ENCODE results near the gene FBXO21. TPM values are rescaled to one million over a fixed set of nuclear protein-coding genes. Genes with fewer than 3 reads are reported as not detected.
A peak's percentile ranks its signal among the peaks of the same experiment; 100 is the strongest.
"Not testable (repeated sequence)": the region's sequence is repeated elsewhere in the genome, so short reads cannot be mapped to it uniquely, and the experiment has no call there.

The FBXO21 gene
- total and polyA plus RNA-seq, 8 donors = 9.0 to 42.4 (median 24.8) TPM

DNA sequence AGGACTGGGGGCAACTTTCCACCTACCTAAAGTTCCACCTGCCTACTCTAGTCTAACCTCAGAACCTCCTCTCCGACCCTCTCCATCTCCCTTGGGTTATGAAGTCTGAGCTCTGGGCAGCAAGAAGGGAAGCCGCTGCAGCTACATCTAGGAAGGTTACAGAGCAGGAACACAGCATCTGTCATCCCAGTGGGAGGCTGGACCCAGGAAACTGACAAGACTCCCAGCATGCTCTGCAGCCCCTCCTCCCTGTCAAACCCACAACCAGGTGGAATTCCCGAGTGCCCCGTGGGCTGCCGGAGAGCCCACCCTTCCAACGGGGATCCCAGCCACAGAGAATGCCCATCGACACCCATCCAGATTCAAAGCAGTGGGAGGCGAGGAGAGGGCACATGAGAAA lies 93.1 kb downstream of the FBXO21 start:
- intact Hi-C loops (cut with DNase I) = no loop called here
- Histone ChIP-seq H3K36me3 (no peaks in the 10 kb centered on the region), H3K4me1 (peaks cover 19 to 44% (median 20%) of the 10 kb centered on the region in 3 donors), H3K9me3 (no peaks in the 10 kb centered on the region), H3K27ac (peak overlapping the region in 3 of 4 donors; percentile 6 to 95 (median 72)), H3K27me3 (no peaks in the 10 kb centered on the region), H3K4me3 (peak overlapping the region in 2 of 4 donors; percentile 90 to 91)
- DNase-seq (peak in 2 of 6 donors; percentile 41 to 53), FAIRE-seq (no peak), ATAC-seq (peak in 3 of 4 donors; percentile 28 to 42 (median 39))
- TF ChIP-seq, protein P1, sequence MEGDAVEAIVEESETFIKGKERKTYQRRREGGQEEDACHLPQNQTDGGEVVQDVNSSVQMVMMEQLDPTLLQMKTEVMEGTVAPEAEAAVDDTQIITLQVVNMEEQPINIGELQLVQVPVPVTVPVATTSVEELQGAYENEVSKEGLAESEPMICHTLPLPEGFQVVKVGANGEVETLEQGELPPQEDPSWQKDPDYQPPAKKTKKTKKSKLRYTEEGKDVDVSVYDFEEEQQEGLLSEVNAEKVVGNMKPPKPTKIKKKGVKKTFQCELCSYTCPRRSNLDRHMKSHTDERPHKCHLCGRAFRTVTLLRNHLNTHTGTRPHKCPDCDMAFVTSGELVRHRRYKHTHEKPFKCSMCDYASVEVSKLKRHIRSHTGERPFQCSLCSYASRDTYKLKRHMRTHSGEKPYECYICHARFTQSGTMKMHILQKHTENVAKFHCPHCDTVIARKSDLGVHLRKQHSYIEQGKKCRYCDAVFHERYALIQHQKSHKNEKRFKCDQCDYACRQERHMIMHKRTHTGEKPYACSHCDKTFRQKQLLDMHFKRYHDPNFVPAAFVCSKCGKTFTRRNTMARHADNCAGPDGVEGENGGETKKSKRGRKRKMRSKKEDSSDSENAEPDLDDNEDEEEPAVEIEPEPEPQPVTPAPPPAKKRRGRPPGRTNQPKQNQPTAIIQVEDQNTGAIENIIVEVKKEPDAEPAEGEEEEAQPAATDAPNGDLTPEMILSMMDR (IDR thresholded peaks at IDR 0.05) = no peak
- 9 to 18% methylated on average over 8 of the region's 8 CpGs for WGBS, 2 donors

DNA sequence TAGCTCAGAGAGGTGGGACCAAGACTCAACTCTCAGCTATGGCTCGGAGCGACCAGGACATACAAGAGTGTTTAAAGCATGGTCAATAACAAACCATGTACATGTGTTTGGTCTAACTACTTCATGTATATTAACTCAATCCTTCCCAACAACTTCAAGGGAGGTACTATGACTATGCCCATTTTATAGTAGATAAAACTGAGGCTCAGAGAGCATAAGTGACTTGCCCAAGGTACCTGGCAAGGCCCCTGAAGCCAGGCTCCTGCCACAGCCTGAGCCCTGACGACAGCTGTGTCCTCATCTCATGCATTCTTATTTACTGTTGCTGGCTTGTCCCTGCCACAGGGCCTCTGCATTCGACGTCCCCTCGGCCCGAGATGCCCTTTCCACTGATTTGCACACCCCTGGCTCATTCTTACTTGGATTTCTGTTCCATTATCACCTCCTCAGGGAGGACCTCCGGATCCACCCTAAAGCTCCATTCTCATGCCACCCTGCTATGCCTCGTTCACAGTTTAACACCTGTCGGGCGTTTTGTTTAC lies 93.7 kb downstream of the FBXO21 start:
- 21 to 29% methylated on average over 11 of the region's 11 CpGs for WGBS, 2 donors
- Histone ChIP-seq H3K36me3 (no peaks in the 10 kb centered on the region), H3K9me3 (no peaks in the 10 kb centered on the region), H3K27me3 (no peaks in the 10 kb centered on the region), H3K4me1 (peaks cover 24 to 50% (median 26%) of the 10 kb centered on the region in 3 donors), H3K27ac (peak overlapping the region; percentile 6 to 95 (median 50)), H3K4me3 (peak overlapping the region in 2 of 4 donors; percentile 90 to 91)
- TF ChIP-seq, protein P1 (IDR thresholded peaks at IDR 0.05) = no peak
- peak in 1 of 6 donors; percentile 50 for DNase-seq
- no peak for FAIRE-seq
- ATAC-seq = no peak
- intact Hi-C loops (cut with DNase I) = no loop called here

DNA sequence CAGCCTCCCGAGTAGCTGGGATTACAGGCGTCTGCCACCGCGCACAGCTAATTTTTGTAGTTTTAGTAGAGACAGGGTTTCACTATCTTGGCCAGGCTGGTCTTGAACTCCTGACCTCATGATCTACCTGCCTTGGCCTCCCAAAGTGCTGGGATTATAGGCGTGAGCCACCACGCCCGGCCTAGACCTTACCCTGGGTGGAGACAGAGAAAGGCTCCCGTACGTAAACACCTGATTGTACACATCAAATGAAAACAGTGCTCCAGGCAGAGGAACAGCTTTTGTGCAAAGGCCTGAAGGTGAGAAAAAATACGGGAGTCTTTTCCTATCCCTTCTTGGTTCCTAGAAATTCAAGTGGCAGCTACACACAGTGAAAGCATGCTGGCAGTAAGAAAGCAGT lies 95.1 kb downstream of the FBXO21 start:
- H3K36me3 ChIP-seq; ATAC-seq; H3K4me3 ChIP-seq; H3K27me3 ChIP-seq; intact Hi-C loops (cut with DNase I); H3K9me3 ChIP-seq; FAIRE-seq: not testable (repeated sequence)
- DNase-seq = peak in 1 of 6 donors; percentile 14
- Histone ChIP-seq H3K27ac (peak overlapping the region in 3 of 4 donors; percentile 13 to 95 (median 72)), H3K4me1 (peaks cover 35 to 60% (median 38%) of the 10 kb centered on the region in 3 donors)
- WGBS, 2 donors = 86 to 87% methylated on average over 10 of the region's 10 CpGs

GRCh38 chr12:117093918-117094630 lies 96.2 kb downstream of the FBXO21 start:
- H3K9me3 ChIP-seq = no peaks in the 10 kb centered on the region
- WGBS, 2 donors = 33 to 36% methylated on average over 18 of the region's 18 CpGs
- no peaks in the 10 kb centered on the region for H3K27me3 ChIP-seq
- no peak overlapping the region for H3K4me3 ChIP-seq
- no peaks in the 10 kb centered on the region for H3K36me3 ChIP-seq
- peaks cover 41 to 58% (median 46%) of the 10 kb centered on the region in 3 donors for H3K4me1 ChIP-seq
- ATAC-seq (no peak), FAIRE-seq (no peak), DNase-seq (peak in 1 of 6 donors; percentile 42)
- TF ChIP-seq, protein P1 (IDR thresholded peaks at IDR 0.05) = no peak
- intact Hi-C loops (cut with DNase I) = no loop called here
- H3K27ac ChIP-seq = peak overlapping the region; percentile 7 to 96 (median 52)

DNA sequence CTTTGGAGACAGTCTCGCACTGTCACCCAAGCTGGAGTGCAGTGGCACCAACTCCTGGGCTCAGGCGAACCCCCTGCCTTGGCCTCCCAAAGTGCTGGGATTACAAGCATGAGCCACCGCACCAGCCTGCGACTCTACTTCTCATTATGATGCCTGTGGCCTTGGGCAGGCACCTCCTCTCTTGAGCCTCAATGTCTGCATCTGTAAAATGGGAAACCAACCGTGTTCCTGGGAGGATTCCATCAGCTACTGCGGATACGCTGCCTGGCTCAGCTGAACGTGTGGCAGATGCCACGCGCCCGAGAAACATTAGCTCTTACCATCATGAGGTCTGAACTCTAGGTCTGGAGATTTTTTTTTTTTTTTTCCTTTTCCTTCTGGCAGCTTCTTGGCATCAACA lies 96.8 kb downstream of the FBXO21 start:
- no peak for FAIRE-seq

More for the DNA sequence above, 96.8 kb downstream of the FBXO21 start:
- Histone ChIP-seq H3K4me3 (no peak overlapping the region), H3K27me3 (no peaks in the 10 kb centered on the region), H3K4me1 (peaks cover 48 to 65% (median 52%) of the 10 kb centered on the region in 3 donors), H3K27ac (peak overlapping the region; percentile 7 to 96 (median 52)), H3K9me3 (no peaks in the 10 kb centered on the region), H3K36me3 (no peaks in the 10 kb centered on the region)
- TF ChIP-seq, protein P1 (IDR thresholded peaks at IDR 0.05) = no peak
- intact Hi-C loops (cut with DNase I) = no loop called here
- peak in 1 of 6 donors; percentile 43 for DNase-seq
- WGBS, 2 donors = 74 to 76% methylated on average over 11 of the region's 11 CpGs
- ATAC-seq = no peak

All from pancreas (tissue), 10 donors.